Skeletal muscle satellite cell (primary cell): ENCODE measurements around the gene CFAP61.

Experiments used
- H3K27me3 ChIP-seq: 2 replicates; pipeline ENCODE4 v1.7.0; 2013; ENCODE audit warnings: low read length; ENCODE audit not compliant: control insufficient read depth, insufficient read depth
- H3K36me3 ChIP-seq: 2 replicates; pipeline ENCODE4 v1.7.0; 2013; ENCODE audit warnings: mild to moderate bottlenecking, control low read depth, low read length; ENCODE audit not compliant: insufficient read depth
- H3K4me1 ChIP-seq: 2 replicates; pipeline ENCODE4 v1.7.0; 2013; ENCODE audit warnings: low read length; ENCODE audit not compliant: control insufficient read depth, insufficient read depth
- H3K4me2 ChIP-seq: 2 replicates; pipeline ENCODE4 v1.7.0; 2013; ENCODE audit warnings: mild to moderate bottlenecking, low read length
- H3K4me3 ChIP-seq: 2 replicates; pipeline ENCODE4 v1.7.0; 2013; ENCODE audit warnings: low read length
- H3K9ac ChIP-seq: 2 replicates; pipeline ENCODE4 v1.7.0; 2013; ENCODE audit warnings: mild to moderate bottlenecking, low read depth, low read length, moderate library complexity
- H3K9me3 ChIP-seq: replicated peaks from 2 replicates; pipeline ENCODE4 v1.7.0; 2013; ENCODE audit warnings: mild to moderate bottlenecking, control low read depth, low read length

CFAP61 gene

DNA sequence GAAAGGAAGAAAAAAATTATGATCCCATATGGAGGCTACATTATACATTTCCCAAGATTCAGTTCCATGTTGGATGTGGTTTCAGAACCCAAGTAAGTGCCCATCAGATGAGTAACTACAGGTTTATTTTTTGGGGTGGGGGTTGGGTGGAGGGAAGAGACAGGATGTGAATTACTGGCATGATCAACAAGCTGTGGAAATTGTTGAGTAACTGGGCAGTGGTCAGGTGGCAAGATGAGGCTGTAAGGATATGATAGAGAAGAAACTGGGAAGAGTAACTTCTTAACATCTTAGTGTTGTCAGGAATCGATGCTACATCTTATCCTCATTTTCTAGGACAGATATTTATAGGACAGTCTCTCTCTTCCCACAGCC, 153.5 kb downstream of the CFAP61 start:
- Histone ChIP-seq H3K9me3 (no peaks in the 10 kb centered on the region), H3K4me1 (peaks cover 7% of the 10 kb centered on the region), H3K4me3 (no peak overlapping the region), H3K9ac (no peak overlapping the region), H3K27me3 (no peaks in the 10 kb centered on the region), H3K4me2 (no peak overlapping the region), H3K36me3 (no peaks in the 10 kb centered on the region)

DNA sequence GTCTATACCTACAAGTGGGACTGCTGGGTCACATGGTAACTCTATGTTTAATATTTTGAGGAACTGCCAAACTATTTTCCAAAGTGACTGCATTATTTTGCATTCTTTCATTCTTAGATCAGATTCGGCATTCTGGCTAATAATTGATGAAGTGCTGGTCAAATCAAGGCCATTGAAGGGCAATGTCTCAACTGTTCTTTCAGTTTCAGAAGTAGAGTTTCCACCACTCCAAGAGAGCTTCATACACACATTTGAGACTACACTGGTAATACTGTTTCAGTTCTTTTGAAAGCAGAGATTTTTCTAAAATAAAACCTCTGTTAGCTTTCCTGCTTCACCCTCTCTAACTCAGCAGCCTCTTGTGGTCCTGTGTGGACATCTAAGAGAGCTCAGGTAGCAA, 154.5 kb downstream of the CFAP61 start:
- H3K9me3 ChIP-seq, result no peaks in the 10 kb centered on the region
- H3K36me3 ChIP-seq, result no peaks in the 10 kb centered on the region
- H3K4me1 ChIP-seq, result peaks cover 12% of the 10 kb centered on the region
- no peaks in the 10 kb centered on the region for H3K27me3 ChIP-seq
- H3K4me2 ChIP-seq, result no peak overlapping the region
- H3K9ac ChIP-seq, result no peak overlapping the region
- H3K4me3 ChIP-seq, result no peak overlapping the region

DNA sequence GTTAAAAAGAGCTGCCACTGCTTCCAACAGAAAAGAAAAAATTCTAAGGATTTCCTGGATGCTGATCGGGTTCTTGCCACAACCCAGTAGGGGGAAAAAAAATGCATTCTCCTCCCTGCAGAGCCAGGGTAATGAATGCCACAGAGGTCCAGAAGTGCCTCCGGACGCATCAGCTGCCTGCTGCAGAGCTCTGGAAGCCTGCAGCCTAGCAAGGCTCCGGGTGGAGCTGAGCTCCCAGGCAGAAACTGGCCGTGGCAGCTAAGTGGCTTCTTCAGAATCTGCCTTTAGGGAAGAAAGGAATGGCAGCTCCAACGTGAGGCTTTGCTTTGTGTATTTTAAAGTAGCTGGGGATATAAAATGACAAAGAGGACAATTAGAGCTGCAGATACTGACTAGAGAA, 155.0 kb downstream of the CFAP61 start:
- no peaks in the 10 kb centered on the region for H3K36me3 ChIP-seq
- H3K4me2 ChIP-seq, result no peak overlapping the region
- no peak overlapping the region for H3K4me3 ChIP-seq
- H3K27me3 ChIP-seq, result no peaks in the 10 kb centered on the region
- H3K4me1 ChIP-seq, result peaks cover 12% of the 10 kb centered on the region
- H3K9ac ChIP-seq, result no peak overlapping the region
- H3K9me3 ChIP-seq, result no peaks in the 10 kb centered on the region

DNA sequence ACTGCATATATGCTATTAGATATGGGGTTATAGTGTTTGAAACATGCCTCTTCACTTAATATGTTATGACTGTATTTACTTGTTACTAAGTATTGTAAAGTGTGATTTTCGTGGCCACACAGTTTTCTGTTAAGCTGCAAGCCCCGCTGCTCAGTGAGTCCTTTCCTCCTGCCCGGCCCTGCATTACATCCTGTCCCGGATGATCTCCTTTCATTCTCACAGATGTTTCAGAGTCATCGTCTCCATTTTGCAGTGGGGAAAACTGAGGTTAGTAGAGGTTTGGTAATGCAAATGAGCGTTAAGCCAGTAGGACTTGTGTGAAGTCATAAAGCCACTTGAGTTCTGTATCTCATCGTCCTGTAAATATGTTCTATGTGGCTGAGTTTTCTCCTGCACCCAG, 155.5 kb downstream of the CFAP61 start:
- H3K9ac ChIP-seq, result no peak overlapping the region
- no peak overlapping the region for H3K4me2 ChIP-seq
- no peak overlapping the region for H3K4me3 ChIP-seq
- H3K9me3 ChIP-seq, result no peaks in the 10 kb centered on the region
- H3K27me3 ChIP-seq, result no peaks in the 10 kb centered on the region
- peaks cover 12% of the 10 kb centered on the region for H3K4me1 ChIP-seq
- H3K36me3 ChIP-seq, result no peaks in the 10 kb centered on the region

DNA sequence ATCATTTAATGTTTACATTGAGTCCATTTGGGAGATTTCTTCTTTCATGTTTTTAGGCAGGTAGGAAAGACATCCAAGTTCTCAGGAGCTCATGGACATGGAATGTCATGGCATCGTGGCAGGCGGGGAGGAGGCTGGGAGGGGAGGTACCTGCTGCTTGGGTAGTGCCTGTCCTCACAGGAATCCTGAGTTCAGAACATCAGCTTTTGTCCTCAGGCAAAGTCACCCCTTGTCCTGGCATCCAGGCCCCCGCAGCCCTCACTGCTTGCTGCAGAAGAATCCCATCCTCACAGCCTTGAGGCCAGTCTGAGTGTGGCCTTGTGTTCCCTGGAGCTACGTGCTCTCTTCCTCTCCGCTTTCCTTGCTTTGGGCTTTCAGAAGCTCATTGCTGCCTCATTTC, 157.4 kb downstream of the CFAP61 start:
- H3K4me2 ChIP-seq, result no peak overlapping the region
- H3K9me3 ChIP-seq, result no peaks in the 10 kb centered on the region
- no peaks in the 10 kb centered on the region for H3K36me3 ChIP-seq
- peaks cover 12% of the 10 kb centered on the region for H3K4me1 ChIP-seq
- no peak overlapping the region for H3K4me3 ChIP-seq
- H3K9ac ChIP-seq, result no peak overlapping the region
- no peaks in the 10 kb centered on the region for H3K27me3 ChIP-seq

DNA sequence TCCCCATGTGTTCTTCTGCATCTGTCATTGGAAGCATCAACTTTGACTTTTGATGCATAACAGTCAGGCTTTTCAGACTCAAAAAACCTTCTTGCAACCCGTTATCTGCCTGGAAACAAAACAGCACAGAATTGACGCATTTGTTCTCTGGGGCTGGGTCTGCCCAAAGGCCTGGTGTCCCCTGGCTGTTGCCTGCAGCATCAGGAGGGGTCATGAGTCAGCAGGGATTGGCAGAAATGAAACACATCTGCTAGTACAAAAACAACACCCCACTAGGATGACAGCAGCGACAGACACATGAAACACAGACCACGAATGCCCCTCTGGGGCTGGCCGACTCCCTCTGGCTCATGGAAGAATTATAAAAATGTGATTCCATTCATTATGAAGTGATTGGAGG, 158.0 kb downstream of the CFAP61 start:
- Histone ChIP-seq H3K9me3 (no peaks in the 10 kb centered on the region), H3K9ac (no peak overlapping the region), H3K27me3 (no peaks in the 10 kb centered on the region), H3K4me3 (no peak overlapping the region), H3K36me3 (no peaks in the 10 kb centered on the region), H3K4me1 (peaks cover 12% of the 10 kb centered on the region), H3K4me2 (no peak overlapping the region)

DNA sequence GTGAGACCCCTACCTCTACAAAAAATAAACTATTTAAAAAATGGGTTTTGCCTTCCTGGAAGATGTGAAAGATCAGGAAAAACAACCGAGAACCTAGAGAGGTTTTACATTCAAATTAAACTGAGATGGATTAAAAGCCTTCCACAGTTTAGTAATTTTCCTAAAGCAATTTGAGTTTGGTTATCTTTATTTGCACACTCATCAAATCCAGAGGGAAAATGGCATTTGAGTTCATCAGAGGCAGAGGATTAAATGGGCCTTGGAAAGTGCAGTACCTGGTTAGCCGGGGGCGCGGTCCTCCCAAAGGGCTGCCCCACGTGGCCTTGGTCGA, 158.6 kb downstream of the CFAP61 start:
- peaks cover 12% of the 10 kb centered on the region for H3K4me1 ChIP-seq
- H3K4me2 ChIP-seq, result no peak overlapping the region
- no peak overlapping the region for H3K9ac ChIP-seq
- no peaks in the 10 kb centered on the region for H3K36me3 ChIP-seq
- H3K9me3 ChIP-seq, result no peaks in the 10 kb centered on the region
- no peaks in the 10 kb centered on the region for H3K27me3 ChIP-seq
- no peak overlapping the region for H3K4me3 ChIP-seq

DNA sequence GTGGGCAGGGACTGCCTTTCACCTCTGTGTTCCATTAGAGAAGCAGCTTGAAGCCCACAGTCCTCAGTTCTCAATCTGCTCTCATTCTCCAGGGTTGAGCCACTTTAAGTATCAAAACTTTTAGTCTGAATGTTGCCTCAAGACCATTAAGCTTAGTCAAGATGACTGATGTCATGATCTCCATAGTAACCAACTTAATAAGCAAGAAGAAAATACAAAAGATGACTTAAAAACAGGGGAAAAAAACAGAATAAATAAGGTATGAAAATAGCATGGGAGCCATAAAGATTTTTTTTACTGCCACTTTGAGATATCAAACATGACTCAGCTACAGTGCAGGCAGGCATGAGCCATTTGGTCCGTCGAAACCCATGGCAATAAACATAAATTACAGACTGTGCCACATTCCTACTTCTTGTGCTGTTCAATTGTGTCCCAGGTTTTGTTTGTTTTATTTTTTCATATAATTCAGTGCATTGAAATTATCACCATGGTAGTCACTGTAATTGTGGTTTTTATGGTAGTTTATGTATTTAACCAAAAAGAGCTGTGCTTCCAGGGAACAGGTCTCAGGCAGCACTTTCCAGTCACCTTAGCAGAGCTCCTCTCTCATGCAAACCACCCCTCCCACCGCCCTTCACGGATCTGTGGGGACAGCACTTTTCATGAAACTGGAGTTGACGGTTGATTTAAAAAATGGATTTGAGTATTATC, 159.1 kb downstream of the CFAP61 start:
- Histone ChIP-seq H3K36me3 (no peaks in the 10 kb centered on the region), H3K4me2 (no peak overlapping the region)

DNA sequence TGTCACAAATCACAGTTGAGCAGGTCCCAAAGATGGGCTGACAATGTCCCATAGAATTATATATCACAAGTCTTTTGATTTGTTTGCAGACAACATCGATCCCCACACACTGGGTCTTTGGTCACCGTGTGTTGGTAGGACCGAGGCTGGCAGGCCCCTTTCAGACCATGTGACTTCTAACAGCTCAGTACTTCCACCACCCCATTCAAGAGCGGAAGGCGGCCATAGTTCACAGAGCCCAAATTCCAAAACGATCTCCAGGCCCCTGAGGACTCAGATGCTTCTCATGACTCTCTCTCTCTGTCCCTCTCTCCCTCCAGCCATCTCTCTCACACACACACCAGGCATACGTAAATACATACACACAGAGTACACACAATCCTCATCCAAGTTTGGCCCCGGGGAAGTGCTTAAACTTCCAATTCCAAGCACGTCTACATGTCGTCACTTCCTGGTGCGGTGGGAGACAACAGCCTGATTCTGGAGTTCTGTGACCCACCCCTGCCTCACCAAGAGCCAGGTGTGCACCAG, 159.7 kb downstream of the CFAP61 start:
- Histone ChIP-seq H3K36me3 (no peaks in the 10 kb centered on the region), H3K4me3 (no peak overlapping the region), H3K9me3 (no peaks in the 10 kb centered on the region), H3K27me3 (no peaks in the 10 kb centered on the region), H3K4me2 (no peak overlapping the region), H3K9ac (no peak overlapping the region), H3K4me1 (peaks cover 12% of the 10 kb centered on the region)

More for the DNA sequence above, 159.1 kb downstream of the CFAP61 start:
- no peak overlapping the region for H3K4me3 ChIP-seq
- no peak overlapping the region for H3K9ac ChIP-seq
- peaks cover 12% of the 10 kb centered on the region for H3K4me1 ChIP-seq
- no peaks in the 10 kb centered on the region for H3K9me3 ChIP-seq
- H3K27me3 ChIP-seq, result no peaks in the 10 kb centered on the region

DNA sequence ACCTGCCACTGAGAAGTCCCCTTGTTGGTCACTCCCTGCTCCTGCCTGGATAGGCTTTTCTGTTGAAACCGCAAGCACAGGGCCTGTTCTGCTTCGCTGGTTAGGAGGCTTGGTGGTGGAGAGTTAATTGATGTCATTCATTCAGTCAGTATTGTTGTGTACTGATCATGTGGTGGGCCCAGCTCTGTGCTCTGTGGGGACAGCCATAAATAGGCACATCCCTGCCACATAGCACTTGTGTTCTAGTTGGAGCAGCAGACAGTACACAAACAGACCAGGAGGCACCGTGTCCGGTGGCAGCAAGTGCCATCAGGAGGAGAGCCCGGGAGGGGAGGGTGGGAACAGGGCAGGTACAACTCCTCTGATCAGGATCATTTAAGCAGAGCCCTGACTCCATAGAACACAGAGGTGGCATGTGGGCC, 160.4 kb downstream of the CFAP61 start:
- Histone ChIP-seq H3K4me3 (no peak overlapping the region), H3K27me3 (no peaks in the 10 kb centered on the region), H3K9me3 (no peaks in the 10 kb centered on the region), H3K36me3 (no peaks in the 10 kb centered on the region), H3K4me1 (peaks cover 12% of the 10 kb centered on the region), H3K4me2 (no peak overlapping the region), H3K9ac (no peak overlapping the region)

DNA sequence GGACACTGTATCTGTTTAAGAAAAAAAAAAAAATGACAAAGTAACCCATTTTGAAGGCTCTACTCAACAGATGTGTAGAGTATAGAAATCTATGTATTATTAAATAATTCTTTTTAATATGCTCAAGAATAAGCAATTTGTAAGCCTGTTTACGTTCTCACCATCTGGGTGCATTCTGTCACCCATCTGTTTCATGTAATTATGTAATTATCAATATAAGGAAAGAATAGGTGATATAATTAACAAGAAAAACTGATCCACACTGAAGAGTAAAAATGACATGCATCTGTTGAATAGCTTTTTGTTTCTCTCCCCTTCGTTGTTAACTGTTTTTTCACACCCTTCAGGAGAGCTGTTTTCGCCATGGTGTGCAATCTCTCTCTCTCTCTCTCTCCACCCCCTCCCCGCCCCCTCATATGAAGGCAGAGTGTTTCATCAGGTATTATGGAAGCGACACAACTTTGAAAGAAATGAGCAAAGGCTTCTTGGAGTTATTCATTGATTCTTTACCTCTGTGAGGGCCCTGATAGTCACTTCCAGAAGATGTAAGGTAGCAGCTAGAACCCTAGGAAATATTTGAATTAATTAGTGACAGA, 161.3 kb downstream of the CFAP61 start:
- no peaks in the 10 kb centered on the region for H3K9me3 ChIP-seq
- no peaks in the 10 kb centered on the region for H3K36me3 ChIP-seq
- H3K4me1 ChIP-seq, result peaks cover 12% of the 10 kb centered on the region
- no peak overlapping the region for H3K4me3 ChIP-seq
- H3K9ac ChIP-seq, result no peak overlapping the region
- H3K27me3 ChIP-seq, result no peaks in the 10 kb centered on the region
- no peak overlapping the region for H3K4me2 ChIP-seq

DNA sequence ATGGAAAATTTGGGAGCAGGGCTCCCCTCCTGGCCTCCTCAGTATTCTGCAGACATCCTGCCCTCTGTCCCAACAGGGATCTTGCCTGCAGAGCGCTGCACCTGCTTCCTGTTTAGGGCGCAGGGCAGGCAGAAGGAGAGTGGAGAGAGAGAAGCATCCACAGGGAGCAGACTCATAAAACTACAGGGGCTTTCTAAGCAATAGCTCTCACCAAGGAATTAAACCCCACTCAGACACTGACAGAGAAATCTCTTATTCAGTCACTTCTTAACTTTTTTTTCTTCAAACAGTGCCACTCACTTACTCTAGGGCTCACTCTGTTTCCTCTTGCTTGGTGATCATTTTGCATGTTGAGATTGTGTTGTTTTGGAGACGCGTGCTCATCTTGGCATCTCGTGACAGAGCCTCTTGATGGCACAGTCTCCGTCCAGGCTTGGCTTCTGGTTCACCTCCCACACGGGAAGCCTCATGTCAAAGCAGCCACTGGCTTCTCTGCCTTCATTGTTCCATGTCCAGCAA, 162.5 kb downstream of the CFAP61 start:
- Histone ChIP-seq H3K4me2 (no peak overlapping the region), H3K4me3 (no peak overlapping the region), H3K4me1 (peaks cover 12% of the 10 kb centered on the region), H3K36me3 (no peaks in the 10 kb centered on the region), H3K27me3 (no peaks in the 10 kb centered on the region), H3K9me3 (no peaks in the 10 kb centered on the region), H3K9ac (no peak overlapping the region)
